NOMO-1 treated with DMSO at 0.1 percent for 48 hours (cell line): ENCODE measurements around the gene CLEC4G.

Experiments used
- DNase-seq: peaks from one replicate; lab custom pipeline; 2025; ENCODE audit not compliant: unreplicated experiment; lab: John Stamatoyannopoulos, UW

CLEC4G gene

DNA sequence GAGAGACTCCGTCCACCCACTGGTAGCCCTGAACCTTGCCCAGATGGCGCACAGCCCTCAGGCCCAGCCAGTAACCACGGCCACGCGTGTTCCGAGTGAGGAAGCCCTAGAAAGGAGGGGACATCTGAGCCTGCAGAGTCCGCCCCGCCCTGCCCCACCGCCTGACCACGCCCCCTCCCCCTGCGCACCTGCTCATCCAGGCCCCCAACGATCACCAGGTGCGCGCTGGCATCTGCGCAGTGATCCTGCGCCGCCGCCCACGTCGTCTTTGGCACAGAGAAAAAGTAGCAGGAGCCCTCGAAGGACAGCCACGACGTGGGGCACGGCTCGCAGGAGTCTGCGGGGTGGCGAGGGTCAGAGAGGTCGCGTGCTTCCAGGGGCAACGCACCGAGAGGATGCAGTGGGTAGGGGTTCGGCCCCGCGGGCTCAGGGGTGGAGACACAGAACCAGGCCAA, 2.1 kb downstream of the CLEC4G start:
- DNase-seq: no peak

DNA sequence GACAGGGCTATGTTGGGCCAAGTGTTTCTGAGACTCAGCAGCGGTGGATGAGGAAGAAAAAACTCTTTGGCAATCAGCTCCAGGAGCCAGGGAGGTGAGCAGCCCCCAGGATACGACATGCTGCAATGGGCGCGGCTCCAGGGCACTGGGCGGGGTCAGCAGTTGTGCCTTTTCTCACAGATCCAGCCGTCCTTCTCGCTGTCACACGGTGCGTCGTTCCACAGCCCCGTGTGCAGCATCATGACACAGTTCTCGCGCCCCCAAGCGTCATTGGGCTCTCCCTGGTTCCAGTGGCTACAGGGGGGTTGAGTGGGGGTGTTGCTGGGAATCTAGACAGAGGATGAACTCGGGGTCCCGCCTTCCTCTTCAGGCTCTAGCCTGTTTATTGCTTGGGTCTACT, 2.7 kb downstream of the CLEC4G start:
- peak; percentile 5 for DNase-seq

DNA sequence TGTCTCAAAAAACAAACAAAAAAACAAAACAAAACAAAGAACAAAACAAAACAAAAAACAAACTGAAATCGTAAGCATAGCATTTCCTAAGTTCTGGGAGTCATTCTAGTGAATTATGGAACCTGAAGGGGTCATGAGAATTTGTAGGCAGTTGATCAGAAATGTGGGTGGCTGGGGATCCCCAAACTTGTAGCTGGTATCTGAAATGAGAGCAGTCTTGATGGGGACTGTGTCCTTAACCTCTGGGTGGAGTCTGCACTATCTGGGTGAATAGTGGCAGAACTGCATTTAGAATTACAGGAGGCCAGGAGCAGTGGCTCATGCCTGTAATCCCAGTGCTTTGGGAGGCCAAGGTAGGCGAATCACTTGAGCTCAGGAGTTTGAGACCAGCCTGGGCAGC, 6.1 kb downstream of the CLEC4G start:
- no peak for DNase-seq

DNA sequence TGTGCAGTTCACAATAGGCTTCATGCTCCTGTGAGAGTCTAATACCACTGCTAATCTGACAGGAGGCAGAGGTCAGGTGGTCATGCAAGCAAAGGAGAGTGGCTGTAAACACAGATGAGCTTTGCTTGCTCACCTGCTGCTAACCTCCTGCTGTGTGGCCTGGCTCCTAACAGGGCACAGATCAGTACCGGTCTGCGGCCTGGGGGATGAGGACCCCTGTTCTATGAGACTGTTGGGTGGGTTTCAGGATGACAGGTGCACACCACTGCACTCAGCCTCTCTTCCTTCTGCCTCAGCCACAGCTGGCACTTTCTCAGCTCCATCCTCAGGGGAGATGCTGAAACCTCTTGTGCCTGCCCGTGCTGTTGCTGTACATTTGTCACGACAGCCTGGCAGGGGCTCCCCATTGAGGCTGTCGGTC, 9.7 kb downstream of the CLEC4G start:
- DNase-seq: no peak

DNA sequence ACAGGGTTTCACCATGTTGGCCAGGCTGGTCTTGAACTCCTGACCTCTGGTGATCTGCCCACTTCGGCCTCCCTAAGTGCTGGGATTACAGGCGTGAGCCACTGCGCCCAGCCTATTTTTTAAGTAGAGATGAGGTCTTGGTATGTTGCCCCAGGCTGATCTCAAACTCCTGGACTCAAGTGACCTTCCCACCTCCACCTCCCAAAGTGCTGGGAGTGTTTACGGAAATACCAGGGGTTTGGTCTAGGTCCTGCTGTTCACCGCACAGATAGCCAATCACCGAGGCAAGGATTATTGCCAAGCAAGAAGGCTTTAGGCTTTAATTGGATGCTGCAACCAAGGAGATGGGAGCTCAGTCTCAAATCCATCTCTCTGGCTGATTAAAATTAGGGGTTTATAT, 11.6 kb downstream of the CLEC4G start:
- DNase-seq: no peak

GRCh38 chr19:7718668-7719067, 13.2 kb downstream of the CLEC4G start:
- DNase-seq: no peak

DNA sequence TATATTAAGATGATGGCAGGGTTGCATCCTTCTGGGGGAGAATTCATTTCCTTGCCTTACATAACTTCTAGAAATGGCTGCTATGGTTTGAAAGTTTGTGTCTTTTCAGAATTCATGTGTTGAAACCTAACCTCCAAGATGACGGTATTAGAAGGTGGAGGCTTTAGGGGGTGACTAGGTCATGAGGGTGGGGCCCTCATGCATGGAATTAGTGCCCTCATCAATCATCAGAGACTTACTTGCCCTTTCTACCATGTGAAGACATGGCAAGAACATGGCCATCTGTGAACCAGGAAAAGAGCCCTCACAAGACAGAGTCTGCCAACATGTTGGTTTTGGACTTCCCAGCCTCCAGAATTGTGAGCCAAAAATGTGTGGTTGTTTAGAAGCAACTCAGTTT, 15.1 kb downstream of the CLEC4G start:
- DNase-seq: no peak

- no peak for DNase-seq
Observed at GRCh38 chr19:7715671-7716070, 16.2 kb downstream of the CLEC4G start.

DNA sequence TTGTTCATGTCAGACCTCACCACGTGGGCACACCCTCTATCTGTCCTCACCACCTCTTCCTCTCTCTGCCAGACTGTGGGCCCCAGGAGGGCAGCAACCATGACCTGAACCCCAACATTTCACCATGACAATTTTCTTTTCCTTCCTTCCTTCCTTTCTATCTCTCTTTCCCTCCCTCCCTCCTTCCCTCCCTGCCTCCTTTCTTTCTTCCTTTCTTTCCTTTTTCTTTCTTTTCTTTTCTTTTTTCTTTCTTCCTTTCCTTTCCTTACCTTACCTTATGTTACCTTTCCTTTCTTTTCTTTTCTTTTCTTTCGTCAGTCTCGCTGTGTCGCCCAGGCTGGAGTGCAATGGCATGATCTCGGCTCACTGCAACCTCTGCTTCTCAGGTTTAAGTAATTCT, 21.3 kb downstream of the CLEC4G start:
- DNase-seq: no peak

DNA sequence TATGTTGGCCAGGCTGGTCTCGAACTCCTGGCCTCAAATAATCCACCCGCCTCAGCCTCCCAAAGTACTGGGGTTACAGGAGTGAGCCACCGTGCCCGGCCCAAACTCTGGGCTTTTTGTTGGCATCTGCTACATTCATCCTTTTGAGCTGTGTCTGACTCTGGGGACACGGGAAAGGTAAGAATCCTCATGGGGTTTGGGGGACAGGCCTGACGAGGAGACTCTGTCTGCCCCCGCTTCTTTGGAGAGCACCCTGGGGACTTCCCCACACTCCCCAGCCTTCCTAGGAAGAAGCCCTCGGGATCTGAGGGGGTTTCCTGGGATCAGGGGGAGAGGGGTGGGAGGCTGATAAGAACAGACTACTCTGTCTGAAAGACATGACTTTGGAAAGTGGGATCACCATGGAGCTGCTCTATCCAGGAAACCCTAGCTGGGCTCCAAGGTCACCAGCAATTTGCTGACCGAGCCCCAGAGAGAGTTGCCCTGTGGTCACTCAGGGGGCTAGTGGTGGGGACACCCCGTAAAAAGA, 21.9 kb downstream of the CLEC4G start:
- DNase-seq: no peak

DNA sequence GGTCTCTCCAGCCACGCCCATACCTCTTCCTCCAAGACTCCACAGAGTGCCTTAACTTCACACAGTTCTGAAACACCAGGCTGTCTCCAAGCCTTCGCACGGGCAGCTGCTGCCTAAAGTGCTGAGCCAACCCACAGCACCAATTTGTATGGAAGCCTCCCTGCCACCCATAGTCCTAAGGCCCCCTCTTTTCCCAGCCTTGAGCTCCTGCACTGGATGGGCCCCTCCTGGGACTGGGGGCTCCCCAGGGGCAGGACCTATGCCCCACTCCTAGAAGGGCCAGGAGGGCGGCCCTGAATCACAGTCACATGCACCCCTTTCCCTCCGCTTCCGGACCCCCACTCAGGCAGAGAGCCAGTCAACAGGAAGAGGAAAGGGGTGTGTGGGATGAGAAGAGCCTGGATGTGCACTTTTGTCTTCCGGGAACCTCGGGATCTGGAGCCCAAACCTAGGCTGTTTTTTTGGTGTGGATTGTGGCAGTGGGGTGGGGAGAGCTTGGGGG, 24.9 kb downstream of the CLEC4G start:
- DNase-seq: no peak

- DNase-seq: peak; percentile 23
Observed at GRCh38 chr19:7706188-7706954, 25.5 kb downstream of the CLEC4G start.

DNA sequence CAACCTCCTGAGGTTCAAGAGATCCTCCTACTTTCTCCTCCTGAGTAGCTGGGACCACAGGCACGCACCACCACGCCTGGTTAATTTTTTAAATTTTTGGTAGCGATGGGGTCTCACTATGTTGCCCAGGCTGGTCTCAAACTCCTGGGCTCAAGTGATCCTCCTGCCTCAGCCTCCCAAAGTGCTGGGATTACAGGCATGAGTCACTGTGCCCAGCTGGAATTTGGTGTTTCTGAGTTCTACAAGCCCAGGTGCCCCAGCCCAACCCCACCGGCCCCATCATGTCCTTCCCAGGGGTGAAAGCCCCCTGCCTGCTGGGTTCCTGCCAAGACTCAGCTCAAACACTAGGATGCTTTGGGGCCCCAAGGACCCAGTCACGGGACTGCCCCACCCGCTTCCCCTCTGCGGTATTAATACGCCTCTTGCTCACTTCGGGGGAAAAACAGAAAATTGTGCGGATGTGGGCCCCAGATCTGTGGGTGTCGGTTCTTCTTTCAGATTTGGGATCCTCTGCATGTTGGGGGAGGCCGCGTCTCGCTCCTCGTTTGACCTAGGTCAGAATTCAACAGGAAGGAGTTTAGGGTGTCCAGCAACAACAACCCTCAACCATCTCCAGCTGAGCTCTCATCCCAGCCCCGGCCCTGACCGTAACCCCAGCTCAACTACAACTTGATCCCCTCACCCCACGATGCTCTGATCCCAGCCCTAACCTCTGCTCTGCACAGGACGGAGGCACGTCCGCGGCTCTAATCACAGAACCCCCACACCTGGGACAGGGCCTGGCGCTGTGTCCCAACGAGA, 26.3 kb downstream of the CLEC4G start:
- DNase-seq: peak; percentile 92

GRCh38 chr19:7704280-7705060, 27.4 kb downstream of the CLEC4G start:
- DNase-seq: no peak

- DNase-seq: no peak
Observed at GRCh38 chr19:7703332-7703731, 28.6 kb downstream of the CLEC4G start.

DNA sequence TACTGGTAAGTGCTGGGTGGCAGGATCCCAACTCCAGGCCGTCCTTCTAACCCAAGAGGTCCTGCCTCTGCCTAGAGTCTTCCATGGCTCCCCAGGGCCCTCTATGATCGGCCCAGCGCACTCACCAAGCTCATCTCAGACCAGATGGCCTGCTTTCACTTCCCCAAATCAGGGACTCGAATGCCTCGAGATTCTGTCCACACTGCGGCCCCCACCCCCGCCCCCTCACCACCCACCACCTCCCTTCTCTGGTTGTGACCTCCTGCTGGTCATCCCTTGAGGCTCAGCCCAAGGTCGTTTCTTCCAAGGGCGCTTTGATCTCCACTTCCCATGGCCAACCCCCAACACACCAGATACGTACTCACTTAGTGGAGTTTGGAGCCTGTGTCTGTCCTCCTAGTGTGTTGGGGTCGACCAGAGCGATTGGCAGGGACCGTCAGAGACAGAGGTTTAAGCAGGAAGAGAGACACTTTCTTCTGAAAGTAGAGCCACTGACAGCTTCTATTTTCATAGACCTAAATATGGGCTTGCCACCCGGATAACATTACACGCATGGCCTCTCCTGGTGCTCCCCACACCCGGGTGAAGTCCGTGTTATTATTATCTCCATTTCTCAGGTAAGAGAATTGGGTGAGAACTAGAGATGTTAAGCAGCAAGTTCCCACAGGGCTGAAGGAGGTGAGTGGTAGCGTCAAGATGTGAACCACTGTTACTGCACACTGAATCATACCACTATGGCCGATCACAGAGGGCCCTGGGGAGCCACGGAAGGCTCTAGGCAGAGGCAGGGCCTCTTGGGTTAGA, 30.1 kb downstream of the CLEC4G start, which contains the start of gene FCER2:
Gene FCER2, minus strand, starts transcription at position 478 of the 804 bp plus-strand sequence. CDS start 2,371 bp downstream, outside the sequence.
- peak; percentile 63 for DNase-seq

DNA sequence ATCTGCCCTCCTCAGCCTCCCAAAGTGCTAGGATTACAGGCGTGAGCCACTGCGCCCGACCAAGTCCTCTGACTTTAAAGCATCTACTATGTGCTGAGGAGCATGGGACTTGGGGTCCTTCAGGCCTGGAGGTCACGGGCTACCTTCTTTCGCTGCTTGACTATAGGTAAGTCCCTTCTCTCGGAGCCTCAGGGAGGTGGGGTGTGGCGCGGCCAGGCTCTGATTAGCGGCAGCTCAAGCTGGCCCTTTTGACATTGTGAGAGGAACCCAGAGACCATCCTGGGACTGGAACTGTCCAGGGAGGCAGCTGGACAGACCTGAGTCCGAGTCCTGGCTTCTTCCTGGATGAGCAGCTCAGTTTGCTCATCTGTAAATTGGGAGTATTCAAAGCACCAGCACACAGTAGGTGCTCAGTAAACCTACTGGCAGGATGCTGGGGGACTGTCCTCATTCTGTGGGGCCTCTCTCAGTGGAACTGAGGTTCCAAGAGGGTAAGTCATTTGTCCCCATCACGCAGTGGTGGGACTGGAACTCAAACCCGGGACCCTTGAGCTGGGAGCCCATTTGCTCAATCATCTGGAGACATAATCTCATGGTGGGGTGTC, 30.8 kb downstream of the CLEC4G start:
- DNase-seq: no peak

- DNase-seq: no peak
Observed at GRCh38 chr19:7699417-7700401, 32.2 kb downstream of the CLEC4G start.
